Chondrocyte (in vitro differentiated cells): Measurements from ENCODE around the gene CLEC10A. TPM values are rescaled to one million over a fixed set of nuclear protein-coding genes. Genes with fewer than 3 reads are reported as not detected.

Source experiments
- DNase-seq: peaks from one replicate; pipeline ENCODE4 v3.0.0; 2021; ENCODE audit warnings: mixed read lengths, low spot score
- H3K27ac Mint-ChIP-seq: one replicate; pipeline ENCODE4 v1.8.0; 2021; ENCODE audit warnings: mild to moderate bottlenecking, moderate library complexity, mixed read lengths; ENCODE audit not compliant: unreplicated experiment
- H3K27me3 Mint-ChIP-seq: 2 replicates; pipeline ENCODE4 v1.8.0; 2021; ENCODE audit warnings: low read depth, mixed read lengths
- H3K36me3 Mint-ChIP-seq: 2 replicates; pipeline ENCODE4 v1.8.0; 2021; ENCODE audit warnings: low read depth, mixed read lengths
- H3K4me1 Mint-ChIP-seq: 2 replicates; pipeline ENCODE4 v1.8.0; 2021; ENCODE audit warnings: low read depth, mild to moderate bottlenecking, mixed read lengths
- H3K4me3 Mint-ChIP-seq: one replicate; pipeline ENCODE4 v1.8.0; 2021; ENCODE audit warnings: mild to moderate bottlenecking, moderate library complexity, mixed read lengths; ENCODE audit not compliant: unreplicated experiment
- H3K9me3 Mint-ChIP-seq: 2 replicates; pipeline ENCODE4 v1.8.0; 2021; ENCODE audit warnings: low read depth, mixed read lengths
- CTCF ChIP-seq: fragments of 200-600 bp; sonication (generic); IDR thresholded peaks from 2 replicates; pipeline ENCODE4 v1.5.0; 2021; ENCODE audit warnings: antibody characterized with exemption, mild to moderate bottlenecking, moderate library complexity
- total RNA-seq: library from RNA; stranded (reverse); gene quantifications from 3 replicates; pipeline ENCODE4 v1.2.1, GENCODE V29; 2021

Gene CLEC10A
- total RNA-seq, 1 donor from 2014 or later: not detected

GRCh38 chr17:7041607-7042500, 38.2 kb downstream of the CLEC10A start:
- peak overlapping the region; percentile 57 for H3K4me3 Mint-ChIP-seq
- no peak for TF ChIP-seq CTCF
- no peaks in the 10 kb centered on the region for H3K36me3 Mint-ChIP-seq
- DNase-seq: no peak
- no peaks in the 10 kb centered on the region for H3K9me3 Mint-ChIP-seq
- H3K4me1 Mint-ChIP-seq: peaks cover 20% of the 10 kb centered on the region
- H3K27me3 Mint-ChIP-seq: peaks cover 4% of the 10 kb centered on the region
- no peak overlapping the region for H3K27ac Mint-ChIP-seq

GRCh38 chr17:7039832-7040231, 40.2 kb downstream of the CLEC10A start:
- H3K27ac Mint-ChIP-seq: no peak overlapping the region
- no peak for DNase-seq
- no peaks in the 10 kb centered on the region for H3K36me3 Mint-ChIP-seq
- no peak overlapping the region for H3K4me3 Mint-ChIP-seq
- no peaks in the 10 kb centered on the region for H3K9me3 Mint-ChIP-seq
- no peaks in the 10 kb centered on the region for H3K27me3 Mint-ChIP-seq
- TF ChIP-seq CTCF: no peak
- peaks cover 26% of the 10 kb centered on the region for H3K4me1 Mint-ChIP-seq

GRCh38 chr17:7038025-7038862, 41.8 kb downstream of the CLEC10A start:
- no peaks in the 10 kb centered on the region for H3K9me3 Mint-ChIP-seq
- peak overlapping the region; percentile 7 for H3K4me3 Mint-ChIP-seq
- DNase-seq: no peak
- H3K4me1 Mint-ChIP-seq: peaks cover 23% of the 10 kb centered on the region
- H3K36me3 Mint-ChIP-seq: no peaks in the 10 kb centered on the region
- H3K27ac Mint-ChIP-seq: no peak overlapping the region
- TF ChIP-seq CTCF: no peak
- H3K27me3 Mint-ChIP-seq: no peaks in the 10 kb centered on the region

GRCh38 chr17:7035591-7036368, 44.3 kb downstream of the CLEC10A start, which contains the start of gene SLC16A13:
Gene SLC16A13 (plus strand): TSS chr17:7036015. CDS start chr17:7036383, 368 bp downstream.
- Mint-ChIP-seq H3K27ac (peak within 1 kb of the TSS; percentile 89), H3K4me1 (peaks cover 16% of the 10 kb centered on the region), H3K27me3 (no peaks in the 10 kb centered on the region)

More at GRCh38 chr17:7035591-7036368, 44.3 kb downstream of the CLEC10A start, which contains the start of gene SLC16A13:
- no peak for TF ChIP-seq CTCF
- H3K9me3 Mint-ChIP-seq: no peaks in the 10 kb centered on the region
- no peaks in the 10 kb centered on the region for H3K36me3 Mint-ChIP-seq
- DNase-seq: no peak
- peak within 1 kb of the TSS; percentile 89 for H3K4me3 Mint-ChIP-seq
